WTC11 (cell line): ENCODE data around the gene WWOX. TPM values are rescaled to one million over a fixed set of nuclear protein-coding genes. Genes with fewer than 3 reads are reported as not detected.

Experiments
- ATAC-seq: fragments of 200-7000 bp; cut with Tn5 transposase; 2 replicates; pipeline ENCODE4 v1.10.0; 2021; ENCODE audit warnings: mild to moderate bottlenecking, moderate library complexity
- CTCF ChIA-PET: fragments of 300-600 bp; sonication (Branson Sonifier 250); formaldehyde crosslinking; loops from one replicate; lab custom pipeline; 2021; ENCODE audit warnings: antibody characterized with exemption; lab: Charles Lee
- POLR2A ChIA-PET: fragments of 350-600 bp; sonication (Branson Sonifier 250); formaldehyde crosslinking; loops from one replicate; lab custom pipeline; 2021; ENCODE audit warnings: antibody characterized with exemption; lab: Charles Lee
- DNase-seq: peaks from one replicate; pipeline ENCODE4 v3.0.0; 2021; ENCODE audit warnings: low spot score
- H3K27ac Mint-ChIP-seq: 2 replicates; pipeline ENCODE4 v1.8.0; 2021; ENCODE audit warnings: mixed read lengths
- H3K27me3 Mint-ChIP-seq: 2 replicates; pipeline ENCODE4 v1.8.0; 2021; ENCODE audit warnings: low read depth, mild to moderate bottlenecking, moderate library complexity, mixed read lengths
- H3K36me3 Mint-ChIP-seq: 2 replicates; pipeline ENCODE4 v1.8.0; 2021; ENCODE audit warnings: mixed read lengths
- H3K4me1 Mint-ChIP-seq: 2 replicates; pipeline ENCODE4 v1.8.0; 2022; ENCODE audit warnings: mixed read lengths
- H3K4me3 Mint-ChIP-seq: 2 replicates; pipeline ENCODE4 v1.8.0; 2021; ENCODE audit warnings: mild to moderate bottlenecking, moderate library complexity, mixed read lengths
- H3K9me3 Mint-ChIP-seq: 2 replicates; pipeline ENCODE4 v1.8.0; 2021; ENCODE audit warnings: mixed read lengths
- ATF1 ChIP-seq: sonication (generic); formaldehyde crosslinking; IDR thresholded peaks from 2 replicates; pipeline ENCODE4 v1.8.1; 2023; ENCODE audit warnings: mild to moderate bottlenecking, moderate library complexity, missing genetic modification reagents
- FOXJ3 ChIP-seq: sonication (generic); formaldehyde crosslinking; IDR thresholded peaks from 2 replicates; pipeline ENCODE4 v1.9.0; 2021; ENCODE audit warnings: missing genetic modification reagents, mild to moderate bottlenecking, borderline replicate concordance
- FOXP1 ChIP-seq: sonication (generic); formaldehyde crosslinking; IDR thresholded peaks from 2 replicates; pipeline ENCODE4 v1.8.0; 2022; ENCODE audit warnings: missing genetic modification reagents, mild to moderate bottlenecking, moderate library complexity, borderline replicate concordance
- GTF2I ChIP-seq: fragments of 250-450 bp; sonication (Bioruptor Pico); conservative IDR thresholded peaks from 2 replicates; pipeline ENCODE4 v1.4.0; 2021; ENCODE audit warnings: mild to moderate bottlenecking
- NFATC4 ChIP-seq: fragments of 250-450 bp; sonication (Bioruptor Pico); IDR thresholded peaks from 2 replicates; pipeline ENCODE4 v1.9.0; 2021; ENCODE audit warnings: mild to moderate bottlenecking
- NFE2L1 ChIP-seq: sonication (generic); formaldehyde crosslinking; IDR thresholded peaks from 2 replicates; pipeline ENCODE4 v1.8.1; 2023; ENCODE audit warnings: missing genetic modification reagents
- OVOL2 ChIP-seq: fragments of 250-450 bp; sonication (Bioruptor Pico); IDR thresholded peaks from 2 replicates; pipeline ENCODE4 v1.9.0; 2021; ENCODE audit warnings: mild to moderate bottlenecking, borderline replicate concordance
- PRRX2 ChIP-seq: fragments of 250-450 bp; sonication (Bioruptor Pico); IDR thresholded peaks from 2 replicates; pipeline ENCODE4 v1.8.0; 2021; ENCODE audit warnings: mild to moderate bottlenecking
- SMAD3 ChIP-seq: sonication (generic); formaldehyde crosslinking; IDR thresholded peaks from 2 replicates; pipeline ENCODE4 v1.8.0; 2022; ENCODE audit warnings: missing genetic modification reagents, mild to moderate bottlenecking, borderline replicate concordance
- SOX15 ChIP-seq: fragments of 250-450 bp; sonication (Bioruptor Pico); IDR thresholded peaks from 2 replicates; pipeline ENCODE4 v1.9.0; 2021; ENCODE audit warnings: mild to moderate bottlenecking
- TEAD4 ChIP-seq: sonication (generic); formaldehyde crosslinking; IDR thresholded peaks from 2 replicates; pipeline ENCODE4 v1.8.0; 2022; ENCODE audit warnings: mild to moderate bottlenecking, missing genetic modification reagents
- TP53 ChIP-seq: sonication (generic); formaldehyde crosslinking; IDR thresholded peaks from 2 replicates; pipeline ENCODE4 v1.8.1; 2023; ENCODE audit warnings: mild to moderate bottlenecking, missing genetic modification reagents
- ZNF138 ChIP-seq: sonication (generic); formaldehyde crosslinking; conservative IDR thresholded peaks from 2 replicates; pipeline ENCODE4 v1.8.1; 2022; ENCODE audit warnings: mild to moderate bottlenecking, moderate library complexity, missing genetic modification reagents
- ZNF219 ChIP-seq: sonication (generic); formaldehyde crosslinking; IDR thresholded peaks from 2 replicates; pipeline ENCODE4 v1.8.0; 2023; ENCODE audit warnings: missing genetic modification reagents, mild to moderate bottlenecking, borderline replicate concordance
- ZNF671 ChIP-seq: fragments of 250-450 bp; sonication (Bioruptor Pico); IDR thresholded peaks from 2 replicates; pipeline ENCODE4 v1.8.0; 2021; ENCODE audit warnings: mild to moderate bottlenecking
- total RNA-seq: library from RNA; stranded (reverse); gene quantifications from 3 replicates; pipeline ENCODE4 v1.2.3, GENCODE V29; 2021
- TF ChIP-seq, protein P1 (sequence below): fragments of 250-450 bp; sonication (Bioruptor Pico); IDR thresholded peaks from 2 replicates; pipeline ENCODE4 v1.9.0; 2021; ENCODE audit warnings: mild to moderate bottlenecking
- TF ChIP-seq, protein P2 (sequence below): sonication (generic); formaldehyde crosslinking; IDR thresholded peaks from 2 replicates; pipeline ENCODE4 v1.8.0; 2022; ENCODE audit warnings: mild to moderate bottlenecking, missing genetic modification reagents
- TF ChIP-seq, protein P3 (sequence below): sonication (generic); formaldehyde crosslinking; IDR thresholded peaks from 2 replicates; pipeline ENCODE4 v1.8.1; 2022; ENCODE audit warnings: low read depth, missing genetic modification reagents, borderline replicate concordance
- TF ChIP-seq, protein P4 (sequence below): sonication (generic); formaldehyde crosslinking; IDR thresholded peaks from 2 replicates; pipeline ENCODE4 v1.8.0; 2022; ENCODE audit warnings: missing genetic modification reagents
- TF ChIP-seq, protein P5 (sequence below): fragments of 250-450 bp; sonication (Bioruptor Pico); IDR thresholded peaks from 2 replicates; pipeline ENCODE4 v1.9.0; 2021; ENCODE audit warnings: mild to moderate bottlenecking, borderline replicate concordance
- TF ChIP-seq, protein P6 (sequence below): sonication (generic); formaldehyde crosslinking; IDR thresholded peaks from 2 replicates; pipeline ENCODE4 v1.8.0; 2023; ENCODE audit warnings: missing genetic modification reagents, mild to moderate bottlenecking, borderline replicate concordance

The WWOX gene
- total RNA-seq, 1 experiment from 2014 or later, result 15.7 TPM

DNA sequence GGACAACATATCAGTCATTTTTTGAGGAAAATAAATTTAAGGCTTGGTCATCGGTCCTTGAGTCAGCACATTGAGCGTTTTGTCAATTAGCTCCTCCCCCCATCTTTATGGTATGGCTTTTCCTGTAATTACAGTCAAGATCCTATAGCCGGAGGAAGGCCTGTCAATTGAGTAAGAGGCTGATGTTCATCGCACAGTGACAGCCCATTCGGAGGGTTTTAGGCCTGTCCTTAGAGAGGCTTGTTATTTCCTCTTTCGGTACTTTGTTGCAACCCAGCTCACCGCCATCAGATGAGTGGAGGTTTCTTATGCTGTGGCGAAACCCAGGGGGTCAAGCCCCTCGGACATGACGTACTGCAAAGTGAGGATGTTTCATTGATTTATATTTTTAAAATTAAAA is 395.2 kb downstream of the WWOX start (continued):
- TF ChIP-seq, protein P1, sequence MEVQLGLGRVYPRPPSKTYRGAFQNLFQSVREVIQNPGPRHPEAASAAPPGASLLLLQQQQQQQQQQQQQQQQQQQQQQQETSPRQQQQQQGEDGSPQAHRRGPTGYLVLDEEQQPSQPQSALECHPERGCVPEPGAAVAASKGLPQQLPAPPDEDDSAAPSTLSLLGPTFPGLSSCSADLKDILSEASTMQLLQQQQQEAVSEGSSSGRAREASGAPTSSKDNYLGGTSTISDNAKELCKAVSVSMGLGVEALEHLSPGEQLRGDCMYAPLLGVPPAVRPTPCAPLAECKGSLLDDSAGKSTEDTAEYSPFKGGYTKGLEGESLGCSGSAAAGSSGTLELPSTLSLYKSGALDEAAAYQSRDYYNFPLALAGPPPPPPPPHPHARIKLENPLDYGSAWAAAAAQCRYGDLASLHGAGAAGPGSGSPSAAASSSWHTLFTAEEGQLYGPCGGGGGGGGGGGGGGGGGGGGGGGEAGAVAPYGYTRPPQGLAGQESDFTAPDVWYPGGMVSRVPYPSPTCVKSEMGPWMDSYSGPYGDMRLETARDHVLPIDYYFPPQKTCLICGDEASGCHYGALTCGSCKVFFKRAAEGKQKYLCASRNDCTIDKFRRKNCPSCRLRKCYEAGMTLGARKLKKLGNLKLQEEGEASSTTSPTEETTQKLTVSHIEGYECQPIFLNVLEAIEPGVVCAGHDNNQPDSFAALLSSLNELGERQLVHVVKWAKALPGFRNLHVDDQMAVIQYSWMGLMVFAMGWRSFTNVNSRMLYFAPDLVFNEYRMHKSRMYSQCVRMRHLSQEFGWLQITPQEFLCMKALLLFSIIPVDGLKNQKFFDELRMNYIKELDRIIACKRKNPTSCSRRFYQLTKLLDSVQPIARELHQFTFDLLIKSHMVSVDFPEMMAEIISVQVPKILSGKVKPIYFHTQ, result no peak
- TF ChIP-seq, protein P2, sequence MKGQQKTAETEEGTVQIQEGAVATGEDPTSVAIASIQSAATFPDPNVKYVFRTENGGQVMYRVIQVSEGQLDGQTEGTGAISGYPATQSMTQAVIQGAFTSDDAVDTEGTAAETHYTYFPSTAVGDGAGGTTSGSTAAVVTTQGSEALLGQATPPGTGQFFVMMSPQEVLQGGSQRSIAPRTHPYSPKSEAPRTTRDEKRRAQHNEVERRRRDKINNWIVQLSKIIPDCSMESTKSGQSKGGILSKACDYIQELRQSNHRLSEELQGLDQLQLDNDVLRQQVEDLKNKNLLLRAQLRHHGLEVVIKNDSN (CRISPR knock-in tag), result no peak
- TF ChIP-seq TEAD4 (CRISPR knock-in tag) (no peak), GTF2I (no peak), SOX15 (CRISPR knock-in tag) (no peak), FOXJ3 (CRISPR knock-in tag) (no peak), OVOL2 (no peak)
- TF ChIP-seq, protein P3, sequence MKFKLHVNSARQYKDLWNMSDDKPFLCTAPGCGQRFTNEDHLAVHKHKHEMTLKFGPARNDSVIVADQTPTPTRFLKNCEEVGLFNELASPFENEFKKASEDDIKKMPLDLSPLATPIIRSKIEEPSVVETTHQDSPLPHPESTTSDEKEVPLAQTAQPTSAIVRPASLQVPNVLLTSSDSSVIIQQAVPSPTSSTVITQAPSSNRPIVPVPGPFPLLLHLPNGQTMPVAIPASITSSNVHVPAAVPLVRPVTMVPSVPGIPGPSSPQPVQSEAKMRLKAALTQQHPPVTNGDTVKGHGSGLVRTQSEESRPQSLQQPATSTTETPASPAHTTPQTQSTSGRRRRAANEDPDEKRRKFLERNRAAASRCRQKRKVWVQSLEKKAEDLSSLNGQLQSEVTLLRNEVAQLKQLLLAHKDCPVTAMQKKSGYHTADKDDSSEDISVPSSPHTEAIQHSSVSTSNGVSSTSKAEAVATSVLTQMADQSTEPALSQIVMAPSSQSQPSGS (CRISPR knock-in tag), result no peak
- TF ChIP-seq, all 79 proteins: peak for 0

DNA sequence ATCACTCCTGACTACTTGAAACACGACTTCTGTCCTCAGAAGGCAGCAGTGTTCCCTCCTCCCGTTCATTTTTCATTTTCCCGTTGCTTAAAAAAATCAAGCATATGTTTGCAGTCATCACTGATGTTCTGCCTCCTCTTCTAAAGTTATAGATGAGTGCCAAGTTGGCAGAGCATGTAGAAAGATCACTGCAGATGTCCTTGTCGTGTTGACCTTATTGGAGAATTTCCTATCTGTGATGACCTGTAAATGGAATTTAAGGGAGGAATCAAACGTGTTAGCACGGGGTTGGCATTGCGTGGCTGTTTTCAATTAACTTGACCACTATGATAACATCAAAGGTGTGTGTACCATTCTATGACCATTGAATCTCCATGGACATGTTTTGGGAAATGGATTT is 396.7 kb downstream of the WWOX start:
- Mint-ChIP-seq H3K9me3 (peaks cover 11% of the 10 kb centered on the region), H3K36me3 (no peaks in the 10 kb centered on the region), H3K4me3 (no peak overlapping the region), H3K27ac (no peak overlapping the region), H3K27me3 (no peaks in the 10 kb centered on the region), H3K4me1 (peaks cover 16% of the 10 kb centered on the region)
- DNase-seq (no peak), ATAC-seq (no peak)
- no peak for TF ChIP-seq ZNF671 (CRISPR knock-in tag)
- TF ChIP-seq SMAD3 (CRISPR knock-in tag), result no peak
- TF ChIP-seq NFE2L1 (CRISPR knock-in tag), result no peak
- TF ChIP-seq, protein P4, sequence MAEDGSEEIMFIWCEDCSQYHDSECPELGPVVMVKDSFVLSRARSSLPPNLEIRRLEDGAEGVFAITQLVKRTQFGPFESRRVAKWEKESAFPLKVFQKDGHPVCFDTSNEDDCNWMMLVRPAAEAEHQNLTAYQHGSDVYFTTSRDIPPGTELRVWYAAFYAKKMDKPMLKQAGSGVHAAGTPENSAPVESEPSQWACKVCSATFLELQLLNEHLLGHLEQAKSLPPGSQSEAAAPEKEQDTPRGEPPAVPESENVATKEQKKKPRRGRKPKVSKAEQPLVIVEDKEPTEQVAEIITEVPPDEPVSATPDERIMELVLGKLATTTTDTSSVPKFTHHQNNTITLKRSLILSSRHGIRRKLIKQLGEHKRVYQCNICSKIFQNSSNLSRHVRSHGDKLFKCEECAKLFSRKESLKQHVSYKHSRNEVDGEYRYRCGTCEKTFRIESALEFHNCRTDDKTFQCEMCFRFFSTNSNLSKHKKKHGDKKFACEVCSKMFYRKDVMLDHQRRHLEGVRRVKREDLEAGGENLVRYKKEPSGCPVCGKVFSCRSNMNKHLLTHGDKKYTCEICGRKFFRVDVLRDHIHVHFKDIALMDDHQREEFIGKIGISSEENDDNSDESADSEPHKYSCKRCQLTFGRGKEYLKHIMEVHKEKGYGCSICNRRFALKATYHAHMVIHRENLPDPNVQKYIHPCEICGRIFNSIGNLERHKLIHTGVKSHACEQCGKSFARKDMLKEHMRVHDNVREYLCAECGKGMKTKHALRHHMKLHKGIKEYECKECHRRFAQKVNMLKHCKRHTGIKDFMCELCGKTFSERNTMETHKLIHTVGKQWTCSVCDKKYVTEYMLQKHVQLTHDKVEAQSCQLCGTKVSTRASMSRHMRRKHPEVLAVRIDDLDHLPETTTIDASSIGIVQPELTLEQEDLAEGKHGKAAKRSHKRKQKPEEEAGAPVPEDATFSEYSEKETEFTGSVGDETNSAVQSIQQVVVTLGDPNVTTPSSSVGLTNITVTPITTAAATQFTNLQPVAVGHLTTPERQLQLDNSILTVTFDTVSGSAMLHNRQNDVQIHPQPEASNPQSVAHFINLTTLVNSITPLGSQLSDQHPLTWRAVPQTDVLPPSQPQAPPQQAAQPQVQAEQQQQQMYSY (CRISPR knock-in tag), result no peak
- TF ChIP-seq, protein P5, sequence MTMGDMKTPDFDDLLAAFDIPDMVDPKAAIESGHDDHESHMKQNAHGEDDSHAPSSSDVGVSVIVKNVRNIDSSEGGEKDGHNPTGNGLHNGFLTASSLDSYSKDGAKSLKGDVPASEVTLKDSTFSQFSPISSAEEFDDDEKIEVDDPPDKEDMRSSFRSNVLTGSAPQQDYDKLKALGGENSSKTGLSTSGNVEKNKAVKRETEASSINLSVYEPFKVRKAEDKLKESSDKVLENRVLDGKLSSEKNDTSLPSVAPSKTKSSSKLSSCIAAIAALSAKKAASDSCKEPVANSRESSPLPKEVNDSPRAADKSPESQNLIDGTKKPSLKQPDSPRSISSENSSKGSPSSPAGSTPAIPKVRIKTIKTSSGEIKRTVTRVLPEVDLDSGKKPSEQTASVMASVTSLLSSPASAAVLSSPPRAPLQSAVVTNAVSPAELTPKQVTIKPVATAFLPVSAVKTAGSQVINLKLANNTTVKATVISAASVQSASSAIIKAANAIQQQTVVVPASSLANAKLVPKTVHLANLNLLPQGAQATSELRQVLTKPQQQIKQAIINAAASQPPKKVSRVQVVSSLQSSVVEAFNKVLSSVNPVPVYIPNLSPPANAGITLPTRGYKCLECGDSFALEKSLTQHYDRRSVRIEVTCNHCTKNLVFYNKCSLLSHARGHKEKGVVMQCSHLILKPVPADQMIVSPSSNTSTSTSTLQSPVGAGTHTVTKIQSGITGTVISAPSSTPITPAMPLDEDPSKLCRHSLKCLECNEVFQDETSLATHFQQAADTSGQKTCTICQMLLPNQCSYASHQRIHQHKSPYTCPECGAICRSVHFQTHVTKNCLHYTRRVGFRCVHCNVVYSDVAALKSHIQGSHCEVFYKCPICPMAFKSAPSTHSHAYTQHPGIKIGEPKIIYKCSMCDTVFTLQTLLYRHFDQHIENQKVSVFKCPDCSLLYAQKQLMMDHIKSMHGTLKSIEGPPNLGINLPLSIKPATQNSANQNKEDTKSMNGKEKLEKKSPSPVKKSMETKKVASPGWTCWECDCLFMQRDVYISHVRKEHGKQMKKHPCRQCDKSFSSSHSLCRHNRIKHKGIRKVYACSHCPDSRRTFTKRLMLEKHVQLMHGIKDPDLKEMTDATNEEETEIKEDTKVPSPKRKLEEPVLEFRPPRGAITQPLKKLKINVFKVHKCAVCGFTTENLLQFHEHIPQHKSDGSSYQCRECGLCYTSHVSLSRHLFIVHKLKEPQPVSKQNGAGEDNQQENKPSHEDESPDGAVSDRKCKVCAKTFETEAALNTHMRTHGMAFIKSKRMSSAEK (CRISPR knock-in tag), result no peak
- no peak for TF ChIP-seq FOXP1 (CRISPR knock-in tag)
- TF ChIP-seq ZNF219, result no peak
- TF ChIP-seq OVOL2, result no peak
- no peak for TF ChIP-seq TP53
- TF ChIP-seq ATF1, result no peak
- no peak for TF ChIP-seq NFATC4 (CRISPR knock-in tag)
- no peak for TF ChIP-seq PRRX2 (CRISPR knock-in tag)
- TF ChIP-seq, protein P6, sequence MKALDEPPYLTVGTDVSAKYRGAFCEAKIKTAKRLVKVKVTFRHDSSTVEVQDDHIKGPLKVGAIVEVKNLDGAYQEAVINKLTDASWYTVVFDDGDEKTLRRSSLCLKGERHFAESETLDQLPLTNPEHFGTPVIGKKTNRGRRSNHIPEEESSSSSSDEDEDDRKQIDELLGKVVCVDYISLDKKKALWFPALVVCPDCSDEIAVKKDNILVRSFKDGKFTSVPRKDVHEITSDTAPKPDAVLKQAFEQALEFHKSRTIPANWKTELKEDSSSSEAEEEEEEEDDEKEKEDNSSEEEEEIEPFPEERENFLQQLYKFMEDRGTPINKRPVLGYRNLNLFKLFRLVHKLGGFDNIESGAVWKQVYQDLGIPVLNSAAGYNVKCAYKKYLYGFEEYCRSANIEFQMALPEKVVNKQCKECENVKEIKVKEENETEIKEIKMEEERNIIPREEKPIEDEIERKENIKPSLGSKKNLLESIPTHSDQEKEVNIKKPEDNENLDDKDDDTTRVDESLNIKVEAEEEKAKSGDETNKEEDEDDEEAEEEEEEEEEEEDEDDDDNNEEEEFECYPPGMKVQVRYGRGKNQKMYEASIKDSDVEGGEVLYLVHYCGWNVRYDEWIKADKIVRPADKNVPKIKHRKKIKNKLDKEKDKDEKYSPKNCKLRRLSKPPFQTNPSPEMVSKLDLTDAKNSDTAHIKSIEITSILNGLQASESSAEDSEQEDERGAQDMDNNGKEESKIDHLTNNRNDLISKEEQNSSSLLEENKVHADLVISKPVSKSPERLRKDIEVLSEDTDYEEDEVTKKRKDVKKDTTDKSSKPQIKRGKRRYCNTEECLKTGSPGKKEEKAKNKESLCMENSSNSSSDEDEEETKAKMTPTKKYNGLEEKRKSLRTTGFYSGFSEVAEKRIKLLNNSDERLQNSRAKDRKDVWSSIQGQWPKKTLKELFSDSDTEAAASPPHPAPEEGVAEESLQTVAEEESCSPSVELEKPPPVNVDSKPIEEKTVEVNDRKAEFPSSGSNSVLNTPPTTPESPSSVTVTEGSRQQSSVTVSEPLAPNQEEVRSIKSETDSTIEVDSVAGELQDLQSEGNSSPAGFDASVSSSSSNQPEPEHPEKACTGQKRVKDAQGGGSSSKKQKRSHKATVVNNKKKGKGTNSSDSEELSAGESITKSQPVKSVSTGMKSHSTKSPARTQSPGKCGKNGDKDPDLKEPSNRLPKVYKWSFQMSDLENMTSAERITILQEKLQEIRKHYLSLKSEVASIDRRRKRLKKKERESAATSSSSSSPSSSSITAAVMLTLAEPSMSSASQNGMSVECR (CRISPR knock-in tag), result no peak
- no peak for TF ChIP-seq ZNF138
- ChIA-PET POLR2A (no interaction called here), CTCF (no interaction called here)
